ENCODE data around the gene DNAH12. TPM values are rescaled to one million over a fixed set of nuclear protein-coding genes. Genes with fewer than 3 reads are reported as not detected.
A peak's percentile ranks its signal among the peaks of the same experiment; 100 is the strongest.

DNAH12 gene
- total RNA-seq, 1 experiment from 2014 or later: not detected

GRCh38 chr3:57397175-57398026 lies 146.7 kb downstream of the DNAH12 start:
- Mint-ChIP-seq H3K27ac (no peak overlapping the region), H3K9me3 (no peaks in the 10 kb centered on the region), H3K4me1 (peaks cover 8% of the 10 kb centered on the region), H3K27me3 (ENCODE audit: low read depth) (no peaks in the 10 kb centered on the region), H3K36me3 (no peaks in the 10 kb centered on the region), H3K4me3 (no peak overlapping the region)
- DNase-seq (ENCODE audit: low spot score) (peak; percentile 62), ATAC-seq (peak; percentile 99)
- ChIA-PET POLR2A (interaction anchor here (0.9 kb wide), 1 partner anchor 159 kb away, joined by 3 read pairs; the partner anchor contains the start of gene PDE12), CTCF (interaction anchor here (0.5 to 2.2 kb wide), 58 partner anchors 10 to 776 kb away, joined by 3 to 32 read pairs (median 4); partner anchors contain the start of genes APPL1, ARF4, DNAH12 and PDE12)
- TF ChIP-seq ZNF138 (CRISPR knock-in tag; conservative IDR thresholded peaks at IDR 0.05) (no peak), CTCF (IDR thresholded peaks at IDR 0.05) (peak; percentile 76)

- Mint-ChIP-seq H3K27ac (no peak overlapping the region), H3K4me3 (no peak overlapping the region), H3K9me3 (no peaks in the 10 kb centered on the region), H3K36me3 (no peaks in the 10 kb centered on the region), H3K27me3 (ENCODE audit: low read depth) (no peaks in the 10 kb centered on the region; the same call in 1 of the 2 replicates), H3K4me1 (peaks cover 8% of the 10 kb centered on the region)
- TF ChIP-seq STAT6 (CRISPR knock-in tag; conservative IDR thresholded peaks at IDR 0.05; ENCODE audit: low read depth) (no peak), E2F5 (CRISPR knock-in tag; IDR thresholded peaks at IDR 0.05) (no peak), AR (CRISPR knock-in tag; IDR thresholded peaks at IDR 0.05) (no peak), ATF2 (CRISPR knock-in tag; IDR thresholded peaks at IDR 0.05; ENCODE audit: borderline replicate concordance, low read depth) (no peak), PRDM15 (CRISPR knock-in tag; IDR thresholded peaks at IDR 0.05) (no peak), MLX (CRISPR knock-in tag; IDR thresholded peaks at IDR 0.05) (no peak), TEAD1 (CRISPR knock-in tag; IDR thresholded peaks at IDR 0.05) (no peak), ZNF396 (CRISPR knock-in tag; IDR thresholded peaks at IDR 0.05; ENCODE audit: borderline replicate concordance) (no peak), MXD4 (CRISPR knock-in tag; IDR thresholded peaks at IDR 0.05; ENCODE audit: borderline replicate concordance) (no peak)
- no peak for DNase-seq (ENCODE audit: low spot score)
- no peak for ATAC-seq
- POLR2A ChIA-PET: no interaction called here
- CTCF ChIA-PET: no interaction called here
Observed at GRCh38 chr3:57393977-57394376, 150.2 kb downstream of the DNAH12 start.
